GM18909 (cell line): ENCODE results near the gene CCDC142.

Experiments
- ATAC-seq: cut with Tn5 transposase; IDR thresholded peaks from one replicate; pipeline ENCODE4 v1.9.1; 2021; ENCODE audit warnings: mild to moderate bottlenecking; ENCODE audit not compliant: unreplicated experiment, poor library complexity

Gene CCDC142

GRCh38 chr2:74425523-74425922, 57.3 kb downstream of the CCDC142 start:
- ATAC-seq: no peak

GRCh38 chr2:74424995-74425406, 57.8 kb downstream of the CCDC142 start:
- ATAC-seq: no peak

- no peak for ATAC-seq
Observed at GRCh38 chr2:74424139-74424992, 58.4 kb downstream of the CCDC142 start.
